Measurements from ENCODE around the gene TWNK.
"Not testable (repeated sequence)": the region's sequence is repeated elsewhere in the genome, so short reads cannot be mapped to it uniquely, and the experiment has no call there.

Gene TWNK

GRCh38 chr10:101032637-101033224 lies 45.4 kb downstream of the TWNK start:
- peak; percentile 37 to 46 for DNase-seq

- DNase-seq, result no peak
Measured at GRCh38 chr10:101033276-101033675, 45.9 kb downstream of the TWNK start.

GRCh38 chr10:101034404-101034803 lies 47.1 kb downstream of the TWNK start:
- DNase-seq, result not testable (repeated sequence)

- DNase-seq, result no peak
Measured at GRCh38 chr10:101035314-101035713, 48.0 kb downstream of the TWNK start.

- no peak for DNase-seq
Measured at GRCh38 chr10:101035916-101036702, 48.8 kb downstream of the TWNK start.

GRCh38 chr10:101036726-101037125 lies 49.4 kb downstream of the TWNK start:
- no peak for DNase-seq

- DNase-seq, result no peak
Measured at GRCh38 chr10:101038484-101038883, 51.1 kb downstream of the TWNK start.

GRCh38 chr10:101040061-101040460 lies 52.7 kb downstream of the TWNK start:
- DNase-seq, result no peak

- DNase-seq, result no peak
Measured at GRCh38 chr10:101040851-101041250, 53.5 kb downstream of the TWNK start.

- DNase-seq, result peak; percentile 80 to 87
Measured at GRCh38 chr10:101041252-101041761, 54.0 kb downstream of the TWNK start.

- DNase-seq, result no peak
Measured at GRCh38 chr10:101042118-101042517, 54.8 kb downstream of the TWNK start.

GRCh38 chr10:101042667-101043362 lies 55.5 kb downstream of the TWNK start:
- DNase-seq, result peak; percentile 88

GRCh38 chr10:101043363-101043707 lies 56.0 kb downstream of the TWNK start:
- DNase-seq, result no peak
